Endothelial cell (in vitro differentiated cells): ENCODE results near the gene SLC12A9. TPM values are rescaled to one million over a fixed set of nuclear protein-coding genes. Genes with fewer than 3 reads are reported as not detected.
"Not testable (repeated sequence)": the region's sequence is repeated elsewhere in the genome, so short reads cannot be mapped to it uniquely, and the experiment has no call there.

ENCODE experiments used
- DNase-seq: peaks from one replicate; pipeline ENCODE4 v3.0.0; 2021; ENCODE audit warnings: low spot score
- H3K27ac Mint-ChIP-seq: one replicate; pipeline ENCODE4 v1.8.0; 2021; ENCODE audit warnings: mixed read lengths, inconsistent platforms; ENCODE audit not compliant: unreplicated experiment
- H3K27me3 Mint-ChIP-seq: one replicate; pipeline ENCODE4 v1.8.0; 2021; ENCODE audit warnings: mild to moderate bottlenecking, moderate library complexity, mixed read lengths, inconsistent platforms; ENCODE audit not compliant: unreplicated experiment
- H3K36me3 Mint-ChIP-seq: one replicate; pipeline ENCODE4 v1.8.0; 2021; ENCODE audit warnings: mild to moderate bottlenecking, low read depth, mixed read lengths, inconsistent platforms; ENCODE audit not compliant: unreplicated experiment
- H3K4me1 Mint-ChIP-seq: one replicate; pipeline ENCODE4 v1.8.0; 2021; ENCODE audit warnings: mild to moderate bottlenecking, mixed read lengths, inconsistent platforms; ENCODE audit not compliant: unreplicated experiment
- H3K4me3 Mint-ChIP-seq: one replicate; pipeline ENCODE4 v1.8.0; 2021; ENCODE audit warnings: mild to moderate bottlenecking, mixed read lengths, inconsistent platforms; ENCODE audit not compliant: unreplicated experiment
- H3K9me3 Mint-ChIP-seq: one replicate; pipeline ENCODE4 v1.8.0; 2021; ENCODE audit warnings: mixed read lengths, inconsistent platforms; ENCODE audit not compliant: unreplicated experiment
- CTCF ChIP-seq: fragments of 200-600 bp; sonication (generic); IDR thresholded peaks from one replicate; pipeline ENCODE4 v1.5.0; 2021; ENCODE audit warnings: antibody characterized with exemption; ENCODE audit not compliant: unreplicated experiment
- total RNA-seq: library from RNA; stranded (reverse); fragmentation: NEBNext Ultra II Directional; extraction: Animal tissue kit (Norgen Biotek cat#: 25700); gene quantifications from one replicate; pipeline ENCODE4 v1.2.1, GENCODE V29; 2021; ENCODE audit not compliant: unreplicated experiment

Gene SLC12A9
- total RNA-seq, 1 donor from 2014 or later: 60.5 TPM

- peaks cover 6% of the 10 kb centered on the region for H3K4me1 Mint-ChIP-seq
- no peaks in the 10 kb centered on the region for H3K9me3 Mint-ChIP-seq
- H3K27me3 Mint-ChIP-seq: peaks cover 13% of the 10 kb centered on the region
- H3K4me3 Mint-ChIP-seq: no peak overlapping the region
- H3K36me3 Mint-ChIP-seq: peaks cover 4% of the 10 kb centered on the region
- no peak for TF ChIP-seq CTCF
- DNase-seq: no peak
- H3K27ac Mint-ChIP-seq: no peak overlapping the region
Observed at GRCh38 chr7:100899432-100899831, 46.9 kb downstream of the SLC12A9 start.

DNA sequence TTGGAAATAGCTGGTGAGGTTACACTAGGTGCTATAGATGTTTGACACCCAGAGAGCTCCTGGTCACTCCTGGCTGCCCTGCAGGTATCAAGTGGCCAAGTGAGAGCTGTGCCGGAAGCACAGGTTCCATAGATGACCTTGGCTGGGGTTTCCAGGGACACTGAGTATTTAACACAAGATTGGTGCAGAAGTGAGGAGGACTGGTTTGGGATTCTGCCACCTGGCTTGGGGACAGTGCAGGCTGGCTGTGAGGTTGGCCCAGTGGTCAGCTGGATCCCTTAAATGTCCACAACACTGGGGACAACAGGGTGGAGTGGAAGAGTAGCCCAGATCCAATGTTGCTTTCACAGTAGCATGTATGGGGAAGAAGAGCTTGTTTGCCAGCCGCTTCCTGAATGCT, 48.5 kb downstream of the SLC12A9 start:
- Mint-ChIP-seq H3K36me3 (peaks cover 4% of the 10 kb centered on the region), H3K4me3 (no peak overlapping the region), H3K9me3 (no peaks in the 10 kb centered on the region), H3K27ac (no peak overlapping the region), H3K4me1 (peaks cover 5% of the 10 kb centered on the region), H3K27me3 (peaks cover 12% of the 10 kb centered on the region)
- TF ChIP-seq CTCF: no peak
- DNase-seq: no peak

DNA sequence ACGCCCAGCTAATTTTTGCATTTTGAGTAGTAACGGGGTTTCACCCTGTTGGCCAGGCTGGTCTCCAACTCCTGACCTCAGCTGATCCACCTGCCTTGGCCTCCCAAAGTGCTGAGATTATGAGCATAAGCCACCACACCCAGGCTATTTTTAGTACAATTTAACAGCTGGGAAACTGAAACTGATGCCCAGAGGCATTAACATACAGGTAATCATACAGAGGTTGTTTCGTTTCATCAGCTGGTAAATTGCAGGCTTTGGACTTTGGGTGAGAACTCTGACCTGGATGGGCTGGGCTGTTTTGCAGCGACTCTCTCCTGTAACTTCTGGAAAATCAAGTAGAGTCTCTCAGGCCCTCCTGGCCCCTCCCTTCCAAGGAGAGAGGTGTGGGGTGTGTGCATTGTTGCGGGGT, 49.4 kb downstream of the SLC12A9 start:
- Mint-ChIP-seq H3K9me3 (no peaks in the 10 kb centered on the region), H3K4me3 (no peak overlapping the region), H3K27ac (no peak overlapping the region), H3K4me1 (no peaks in the 10 kb centered on the region), H3K27me3 (peaks cover 6% of the 10 kb centered on the region), H3K36me3 (peaks cover 4% of the 10 kb centered on the region)
- DNase-seq: no peak
- TF ChIP-seq CTCF: no peak

GRCh38 chr7:100902638-100903037, 50.1 kb downstream of the SLC12A9 start:
- peaks cover 4% of the 10 kb centered on the region for H3K27me3 Mint-ChIP-seq
- no peak overlapping the region for H3K4me3 Mint-ChIP-seq
- no peak for TF ChIP-seq CTCF
- H3K4me1 Mint-ChIP-seq: no peaks in the 10 kb centered on the region
- H3K27ac Mint-ChIP-seq: no peak overlapping the region
- DNase-seq: no peak
- H3K9me3 Mint-ChIP-seq: no peaks in the 10 kb centered on the region
- H3K36me3 Mint-ChIP-seq: peaks cover 4% of the 10 kb centered on the region

DNA sequence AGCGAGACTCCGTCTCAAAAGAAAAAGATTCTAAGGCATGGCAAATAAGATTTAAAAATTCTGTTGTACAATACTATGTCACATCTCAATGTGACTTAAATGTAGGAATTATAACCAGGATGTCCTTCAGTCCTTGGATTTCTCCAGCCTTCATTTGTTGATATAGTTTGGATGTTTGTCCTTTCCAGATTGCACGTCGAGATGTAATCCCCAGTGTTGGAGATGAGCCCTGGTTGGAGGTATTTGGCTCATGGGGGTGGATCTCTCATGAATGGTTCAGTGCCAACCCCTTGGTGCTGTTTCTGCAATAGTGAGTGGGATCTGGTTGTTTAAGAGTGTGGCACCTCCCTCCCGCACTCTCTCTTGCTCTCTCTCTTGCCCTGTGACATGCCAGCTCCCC, 56.0 kb downstream of the SLC12A9 start:
- no peak for DNase-seq
- no peak for TF ChIP-seq CTCF
- no peaks in the 10 kb centered on the region for H3K9me3 Mint-ChIP-seq
- peaks cover 1% of the 10 kb centered on the region for H3K27me3 Mint-ChIP-seq
- H3K36me3 Mint-ChIP-seq: no peaks in the 10 kb centered on the region
- no peaks in the 10 kb centered on the region for H3K4me1 Mint-ChIP-seq
- no peak overlapping the region for H3K27ac Mint-ChIP-seq
- H3K4me3 Mint-ChIP-seq: no peak overlapping the region

DNA sequence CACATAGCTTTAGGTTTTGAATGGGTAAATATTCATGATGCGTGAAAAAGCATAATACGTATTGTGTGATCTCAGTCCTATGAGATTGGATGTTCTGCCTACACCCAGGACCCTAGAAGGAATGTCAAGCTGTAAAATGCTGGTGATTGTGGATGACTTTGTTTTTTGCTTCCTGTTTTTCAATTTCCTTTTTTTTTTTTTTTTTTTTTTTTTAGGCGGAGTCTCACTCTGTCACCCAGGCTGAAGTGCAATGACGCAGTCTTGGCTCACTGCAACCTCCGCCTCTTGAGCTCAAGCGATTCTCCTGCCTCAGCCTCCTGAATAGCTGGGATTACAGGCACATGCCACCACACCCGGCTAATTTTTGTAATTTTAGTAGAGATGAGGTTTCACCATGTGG, 57.9 kb downstream of the SLC12A9 start:
- H3K36me3 Mint-ChIP-seq, DNase-seq, H3K27me3 Mint-ChIP-seq, H3K9me3 Mint-ChIP-seq, H3K4me1 Mint-ChIP-seq, H3K27ac Mint-ChIP-seq, H3K4me3 Mint-ChIP-seq: not testable (repeated sequence)
